ENCODE measurements around the gene KAZN. TPM values are rescaled to one million over a fixed set of nuclear protein-coding genes. Genes with fewer than 3 reads are reported as not detected.

The KAZN gene
- total RNA-seq, 1 donor from 2014 or later: 7.9 TPM

- Mint-ChIP-seq H3K4me1 (ENCODE audit: low read depth, unreplicated experiment) (peaks cover 10% of the 10 kb centered on the region), H3K27me3 (ENCODE audit: unreplicated experiment) (peaks cover 2% of the 10 kb centered on the region), H3K36me3 (ENCODE audit: unreplicated experiment) (peaks cover 4% of the 10 kb centered on the region), H3K4me3 (ENCODE audit: unreplicated experiment) (no peak overlapping the region), H3K27ac (ENCODE audit: unreplicated experiment) (no peak overlapping the region), H3K9me3 (ENCODE audit: unreplicated experiment) (peaks cover 5% of the 10 kb centered on the region)
- DNase-seq: no peak
- TF ChIP-seq CTCF (IDR thresholded peaks at IDR 0.05; ENCODE audit: partially characterized antibody, unreplicated experiment): no peak
Measured at GRCh38 chr1:14971221-14971620, 372.7 kb downstream of the KAZN start.

- no peak for DNase-seq
- Mint-ChIP-seq H3K27me3 (ENCODE audit: unreplicated experiment) (peaks cover 2% of the 10 kb centered on the region), H3K36me3 (ENCODE audit: unreplicated experiment) (peaks cover 4% of the 10 kb centered on the region), H3K4me3 (ENCODE audit: unreplicated experiment) (no peak overlapping the region), H3K27ac (ENCODE audit: unreplicated experiment) (no peak overlapping the region), H3K4me1 (ENCODE audit: low read depth, unreplicated experiment) (peaks cover 10% of the 10 kb centered on the region), H3K9me3 (ENCODE audit: unreplicated experiment) (peaks cover 5% of the 10 kb centered on the region)
- TF ChIP-seq CTCF (IDR thresholded peaks at IDR 0.05; ENCODE audit: partially characterized antibody, unreplicated experiment): no peak
Measured at GRCh38 chr1:14972107-14972506, 373.6 kb downstream of the KAZN start.

- H3K9me3 Mint-ChIP-seq (ENCODE audit: unreplicated experiment): peaks cover 8% of the 10 kb centered on the region
- TF ChIP-seq CTCF (IDR thresholded peaks at IDR 0.05; ENCODE audit: partially characterized antibody, unreplicated experiment): no peak
- no peak for DNase-seq
- H3K27ac Mint-ChIP-seq (ENCODE audit: unreplicated experiment): no peak overlapping the region
- peaks cover 6% of the 10 kb centered on the region for H3K4me1 Mint-ChIP-seq (ENCODE audit: low read depth, unreplicated experiment)
- no peaks in the 10 kb centered on the region for H3K36me3 Mint-ChIP-seq (ENCODE audit: unreplicated experiment)
- peaks cover 3% of the 10 kb centered on the region for H3K27me3 Mint-ChIP-seq (ENCODE audit: unreplicated experiment)
- no peak overlapping the region for H3K4me3 Mint-ChIP-seq (ENCODE audit: unreplicated experiment)
Measured at GRCh38 chr1:14973773-14974172, 375.3 kb downstream of the KAZN start.

GRCh38 chr1:14974361-14974760 is 375.9 kb downstream of the KAZN start:
- DNase-seq: no peak
- Mint-ChIP-seq H3K27ac (ENCODE audit: unreplicated experiment) (no peak overlapping the region), H3K4me1 (ENCODE audit: low read depth, unreplicated experiment) (peaks cover 4% of the 10 kb centered on the region), H3K9me3 (ENCODE audit: unreplicated experiment) (peaks cover 8% of the 10 kb centered on the region), H3K4me3 (ENCODE audit: unreplicated experiment) (no peak overlapping the region), H3K36me3 (ENCODE audit: unreplicated experiment) (no peaks in the 10 kb centered on the region), H3K27me3 (ENCODE audit: unreplicated experiment) (peaks cover 3% of the 10 kb centered on the region)
- TF ChIP-seq CTCF (IDR thresholded peaks at IDR 0.05; ENCODE audit: partially characterized antibody, unreplicated experiment): no peak

- DNase-seq: no peak
- Mint-ChIP-seq H3K4me3 (ENCODE audit: unreplicated experiment) (no peak overlapping the region), H3K36me3 (ENCODE audit: unreplicated experiment) (no peaks in the 10 kb centered on the region), H3K27me3 (ENCODE audit: unreplicated experiment) (peaks cover 3% of the 10 kb centered on the region), H3K9me3 (ENCODE audit: unreplicated experiment) (peaks cover 8% of the 10 kb centered on the region), H3K4me1 (ENCODE audit: low read depth, unreplicated experiment) (peaks cover 6% of the 10 kb centered on the region), H3K27ac (ENCODE audit: unreplicated experiment) (no peak overlapping the region)
- no peak for TF ChIP-seq CTCF (IDR thresholded peaks at IDR 0.05; ENCODE audit: partially characterized antibody, unreplicated experiment)
Measured at GRCh38 chr1:14975119-14975518, 376.6 kb downstream of the KAZN start.
